ENCODE measurements around the gene SMYD3. TPM values are rescaled to one million over a fixed set of nuclear protein-coding genes. Genes with fewer than 3 reads are reported as not detected.

Gene SMYD3
- total RNA-seq, 1 experiment from 2014 or later: 25.5 TPM

DNA sequence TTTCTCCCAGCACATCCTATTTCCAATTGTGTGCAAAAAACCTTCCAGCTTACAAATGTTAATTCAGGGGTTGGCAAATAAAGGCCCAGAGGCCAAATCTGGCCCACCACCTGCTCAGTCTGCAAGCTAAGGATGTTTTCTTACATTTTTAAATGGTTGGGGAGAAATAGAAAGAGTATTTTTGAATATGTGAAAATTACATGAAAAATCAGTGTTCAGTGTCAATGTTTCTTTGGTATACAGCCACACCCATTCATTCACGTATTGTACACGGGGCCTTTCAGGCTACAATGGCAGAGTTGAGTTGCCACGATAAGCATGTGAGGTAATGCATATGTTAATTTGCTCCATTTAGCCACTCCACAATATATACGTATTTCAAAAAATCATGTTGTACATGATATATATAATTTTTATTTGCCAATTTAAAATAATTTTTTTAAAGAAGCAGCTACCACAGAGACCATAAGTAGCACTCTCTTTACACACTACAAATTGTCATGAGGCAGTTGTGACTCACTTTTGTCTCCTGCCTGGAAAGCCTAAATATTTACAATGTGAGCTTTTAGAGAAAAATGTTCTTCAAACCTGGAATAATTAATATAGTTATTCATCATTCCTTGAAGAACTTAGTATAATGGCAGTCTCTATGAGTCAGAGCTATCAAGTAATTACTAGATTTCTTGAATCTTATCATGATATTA is 189.6 kb downstream of the SMYD3 start:
- WGBS (ENCODE audit: extremely low coverage, insufficient read length, low lambda C conversion rate): no CpG with 5 or more reads among the region's 4 CpGs
- TF ChIP-seq, protein P1, sequence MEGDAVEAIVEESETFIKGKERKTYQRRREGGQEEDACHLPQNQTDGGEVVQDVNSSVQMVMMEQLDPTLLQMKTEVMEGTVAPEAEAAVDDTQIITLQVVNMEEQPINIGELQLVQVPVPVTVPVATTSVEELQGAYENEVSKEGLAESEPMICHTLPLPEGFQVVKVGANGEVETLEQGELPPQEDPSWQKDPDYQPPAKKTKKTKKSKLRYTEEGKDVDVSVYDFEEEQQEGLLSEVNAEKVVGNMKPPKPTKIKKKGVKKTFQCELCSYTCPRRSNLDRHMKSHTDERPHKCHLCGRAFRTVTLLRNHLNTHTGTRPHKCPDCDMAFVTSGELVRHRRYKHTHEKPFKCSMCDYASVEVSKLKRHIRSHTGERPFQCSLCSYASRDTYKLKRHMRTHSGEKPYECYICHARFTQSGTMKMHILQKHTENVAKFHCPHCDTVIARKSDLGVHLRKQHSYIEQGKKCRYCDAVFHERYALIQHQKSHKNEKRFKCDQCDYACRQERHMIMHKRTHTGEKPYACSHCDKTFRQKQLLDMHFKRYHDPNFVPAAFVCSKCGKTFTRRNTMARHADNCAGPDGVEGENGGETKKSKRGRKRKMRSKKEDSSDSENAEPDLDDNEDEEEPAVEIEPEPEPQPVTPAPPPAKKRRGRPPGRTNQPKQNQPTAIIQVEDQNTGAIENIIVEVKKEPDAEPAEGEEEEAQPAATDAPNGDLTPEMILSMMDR (conservative IDR thresholded peaks at IDR 0.05): no peak
- H3K14ac ChIP-seq (ENCODE audit: insufficient read depth, low read length): no peak overlapping the region
- H3K23me2 ChIP-seq (ENCODE audit: insufficient read length, low read depth, low read length, poor library complexity, severe bottlenecking): no peaks in the 10 kb centered on the region
- no peak overlapping the region for H3K4ac ChIP-seq (ENCODE audit: low read depth, low read length)
- H3K4me1 Mint-ChIP-seq: peaks cover 4 to 6% of the 10 kb centered on the region in 2 experiments
- H2BK20ac ChIP-seq (ENCODE audit: low read depth, low read length, poor library complexity, severe bottlenecking): no peak overlapping the region
- no peaks in the 10 kb centered on the region for H3K79me1 ChIP-seq (ENCODE audit: insufficient read depth, low read depth, low read length, poor library complexity, severe bottlenecking)
- H3K4me3 Mint-ChIP-seq: no peak overlapping the region
- H3K9me3 Mint-ChIP-seq: no peaks in the 10 kb centered on the region
- no peak overlapping the region for H2AFZ ChIP-seq (ENCODE audit: low read length)
- no peak overlapping the region for H3K27ac ChIP-seq (ENCODE audit: insufficient read length, low read depth, low read length)
- H2BK5ac ChIP-seq (ENCODE audit: insufficient read length, low read length): no peak overlapping the region
- no peaks in the 10 kb centered on the region for H3K36me3 Mint-ChIP-seq (ENCODE audit: insufficient read depth in 1 of 3, low read depth in 3 of 3)
- no peak overlapping the region for H4K8ac ChIP-seq (replicated peaks; ENCODE audit: insufficient read length, low read depth, low read length)
- no peaks in the 10 kb centered on the region for H3K27me3 ChIP-seq (ENCODE audit: insufficient read depth, low read length)
- H4K91ac ChIP-seq (ENCODE audit: insufficient read length, low read depth, low read length): no peak overlapping the region
- H4K5ac ChIP-seq (ENCODE audit: insufficient read length, low read depth, low read length): no peak overlapping the region
- no peaks in the 10 kb centered on the region for H3K27me3 Mint-ChIP-seq (ENCODE audit: low read depth)
- no peak overlapping the region for H2BK12ac ChIP-seq (ENCODE audit: insufficient read length, low read depth, low read length)
- H3K4me1 ChIP-seq (ENCODE audit: insufficient read depth, low read length): peaks cover 5% of the 10 kb centered on the region; the same call in 1 of the 2 replicates
- 0 out of 7 replicates have a peak overlapping the region, but pooled peaks of 1 of the 3 experiments have one; percentile 48 for H3K27ac Mint-ChIP-seq
- H4K20me1 ChIP-seq (ENCODE audit: control insufficient read depth, insufficient read depth, insufficient read length): no peaks in the 10 kb centered on the region
- H3K9me3 ChIP-seq (ENCODE audit: control insufficient read depth, low read depth, low read length): no peaks in the 10 kb centered on the region
- no peak overlapping the region for H2AK5ac ChIP-seq (ENCODE audit: insufficient read length, low read length)
- no peak overlapping the region for H3K18ac ChIP-seq (ENCODE audit: insufficient read length, low read depth, low read length)
- H3T11ph ChIP-seq (ENCODE audit: low read length): no peak overlapping the region
- H3K4me2 ChIP-seq (ENCODE audit: insufficient read depth, insufficient read length, low read length): no peak overlapping the region
- no peak overlapping the region for H3K56ac ChIP-seq (ENCODE audit: insufficient read length, low read depth, low read length)
- no peak overlapping the region for H2BK120ac ChIP-seq (ENCODE audit: low read depth, low read length, poor library complexity, severe bottlenecking)
- H3K79me2 ChIP-seq (ENCODE audit: insufficient read depth, low read length): no peaks in the 10 kb centered on the region
- no peak for DNase-seq
- H3K23ac ChIP-seq (ENCODE audit: insufficient read length, low read depth, low read length): no peak overlapping the region
- H2BK15ac ChIP-seq (ENCODE audit: low read depth, low read length): no peak overlapping the region
- no peak overlapping the region for H3K9ac ChIP-seq (ENCODE audit: extremely low read depth, insufficient read length, low read length)

All from H9 (cell line).